ENCODE measurements around the gene TNFSF8.
A peak's percentile ranks its signal among the peaks of the same experiment; 100 is the strongest.

TNFSF8 gene

GRCh38 chr9:114902786-114903524, 27.4 kb downstream of the TNFSF8 start:
- peak in 1 of 2 donors; percentile 43 for DNase-seq (ENCODE audit: low read depth in 2 of 2)
- TF ChIP-seq, protein P1, sequence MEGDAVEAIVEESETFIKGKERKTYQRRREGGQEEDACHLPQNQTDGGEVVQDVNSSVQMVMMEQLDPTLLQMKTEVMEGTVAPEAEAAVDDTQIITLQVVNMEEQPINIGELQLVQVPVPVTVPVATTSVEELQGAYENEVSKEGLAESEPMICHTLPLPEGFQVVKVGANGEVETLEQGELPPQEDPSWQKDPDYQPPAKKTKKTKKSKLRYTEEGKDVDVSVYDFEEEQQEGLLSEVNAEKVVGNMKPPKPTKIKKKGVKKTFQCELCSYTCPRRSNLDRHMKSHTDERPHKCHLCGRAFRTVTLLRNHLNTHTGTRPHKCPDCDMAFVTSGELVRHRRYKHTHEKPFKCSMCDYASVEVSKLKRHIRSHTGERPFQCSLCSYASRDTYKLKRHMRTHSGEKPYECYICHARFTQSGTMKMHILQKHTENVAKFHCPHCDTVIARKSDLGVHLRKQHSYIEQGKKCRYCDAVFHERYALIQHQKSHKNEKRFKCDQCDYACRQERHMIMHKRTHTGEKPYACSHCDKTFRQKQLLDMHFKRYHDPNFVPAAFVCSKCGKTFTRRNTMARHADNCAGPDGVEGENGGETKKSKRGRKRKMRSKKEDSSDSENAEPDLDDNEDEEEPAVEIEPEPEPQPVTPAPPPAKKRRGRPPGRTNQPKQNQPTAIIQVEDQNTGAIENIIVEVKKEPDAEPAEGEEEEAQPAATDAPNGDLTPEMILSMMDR (IDR thresholded peaks at IDR 0.05; ENCODE audit: low read depth, low read length): no peak
- no peak overlapping the region for H3K4me3 ChIP-seq (replicated peaks in 1 of 2; ENCODE audit: low read depth in 2 of 2, low read length in 2 of 2)

DNA sequence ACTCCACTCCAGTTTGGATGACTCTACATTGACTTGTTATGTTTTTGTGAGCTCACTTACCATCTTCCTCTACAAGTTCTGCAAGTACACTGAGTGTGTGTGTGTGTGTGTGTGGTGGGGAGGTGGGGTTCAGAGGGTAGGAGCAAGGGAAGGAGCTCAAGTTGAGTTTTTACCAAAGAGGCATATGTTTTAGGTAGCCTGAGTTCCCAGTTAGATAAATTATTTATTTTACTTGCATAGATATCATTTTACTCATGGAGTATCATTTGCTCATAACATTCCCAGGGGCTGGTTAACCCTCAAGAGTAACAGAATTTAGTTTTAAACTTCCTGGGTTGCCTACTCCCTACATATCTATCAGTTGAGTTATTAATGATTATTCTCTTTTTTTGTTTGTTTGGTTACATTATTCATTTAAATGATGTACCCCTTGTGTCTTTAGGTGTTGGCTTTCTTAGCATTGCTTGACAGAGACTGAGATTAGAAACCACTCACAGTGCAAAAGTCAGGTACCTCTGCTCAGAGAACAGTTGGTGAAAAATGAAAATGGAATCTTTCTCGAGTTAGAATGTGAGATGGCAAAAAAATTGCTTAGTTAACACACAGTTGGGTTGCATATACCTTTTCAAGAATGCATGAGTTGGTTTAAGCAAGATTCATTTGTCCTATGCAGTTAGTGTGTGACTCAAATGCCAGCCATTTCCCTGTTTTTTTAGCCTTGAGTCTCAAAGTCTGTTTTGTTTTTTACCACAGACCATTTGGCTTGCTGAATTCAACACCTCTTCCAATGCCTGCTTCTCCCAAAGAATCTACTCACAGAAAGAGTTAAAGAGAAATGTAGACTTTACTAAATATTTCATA, 29.2 kb downstream of the TNFSF8 start:
- no peak overlapping the region for H3K4me3 ChIP-seq (replicated peaks in 1 of 2; ENCODE audit: low read depth in 2 of 2, low read length in 2 of 2)
- TF ChIP-seq, protein P1 (IDR thresholded peaks at IDR 0.05; ENCODE audit: low read depth, low read length): no peak
- DNase-seq (ENCODE audit: low read depth in 2 of 2): peak; percentile 17 to 84

DNA sequence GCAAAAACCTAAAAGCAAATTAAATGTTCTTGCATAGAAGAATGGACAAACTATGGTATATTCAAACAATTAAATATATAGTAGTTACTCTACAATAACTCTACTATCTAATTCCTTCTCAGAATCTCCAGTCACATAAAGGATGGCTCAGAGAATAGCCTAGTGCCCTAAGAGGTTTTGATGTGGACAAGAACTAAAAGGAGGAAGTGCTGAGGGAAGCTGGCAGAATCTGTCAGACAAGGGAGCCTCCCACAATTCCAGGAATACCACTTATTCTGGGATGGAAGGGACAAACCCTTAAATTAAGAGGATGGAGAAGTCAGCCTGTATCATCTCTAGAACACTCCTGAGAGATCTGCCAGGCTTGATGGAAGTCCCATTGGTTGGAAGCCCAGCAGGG, 30.4 kb downstream of the TNFSF8 start:
- no peak overlapping the region for H3K4me3 ChIP-seq (replicated peaks in 1 of 2; ENCODE audit: low read depth in 2 of 2, low read length in 2 of 2)
- no peak for DNase-seq (ENCODE audit: low read depth in 2 of 2)
- TF ChIP-seq, protein P1 (IDR thresholded peaks at IDR 0.05; ENCODE audit: low read depth, low read length): no peak

DNA sequence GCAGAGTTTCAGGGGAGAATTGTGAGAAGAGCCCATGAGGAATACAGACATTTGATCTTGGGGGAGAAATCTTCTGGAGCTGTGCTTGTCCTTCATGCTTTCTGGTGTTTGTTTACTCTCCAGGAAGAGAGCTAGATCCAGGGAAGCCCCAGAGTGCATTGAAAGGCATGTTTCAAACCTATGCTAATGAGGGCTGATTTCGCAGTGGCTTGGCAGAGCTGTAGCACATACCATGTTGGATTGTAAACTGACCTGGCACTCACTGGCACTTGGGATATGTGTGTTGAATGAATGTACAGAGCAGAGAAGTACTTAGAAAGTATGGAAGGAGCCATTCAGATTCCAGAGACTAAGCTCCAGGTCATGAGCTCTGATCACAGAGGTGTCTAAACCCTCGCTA, 30.9 kb downstream of the TNFSF8 start:
- H3K4me3 ChIP-seq (replicated peaks in 1 of 2; ENCODE audit: low read depth in 2 of 2, low read length in 2 of 2): no peak overlapping the region
- TF ChIP-seq, protein P1 (IDR thresholded peaks at IDR 0.05; ENCODE audit: low read depth, low read length): no peak
- no peak for DNase-seq (ENCODE audit: low read depth in 2 of 2)

- no peak overlapping the region for H3K4me3 ChIP-seq (replicated peaks in 1 of 2; ENCODE audit: low read depth in 2 of 2, low read length in 2 of 2)
- DNase-seq (ENCODE audit: low read depth in 2 of 2): no peak
- TF ChIP-seq, protein P1 (IDR thresholded peaks at IDR 0.05; ENCODE audit: low read depth, low read length): no peak
Observed at GRCh38 chr9:114898741-114899140, 31.6 kb downstream of the TNFSF8 start.

- TF ChIP-seq, protein P1 (IDR thresholded peaks at IDR 0.05; ENCODE audit: low read depth, low read length): no peak
- no peak overlapping the region for H3K4me3 ChIP-seq (replicated peaks in 1 of 2; ENCODE audit: low read depth in 2 of 2, low read length in 2 of 2)
- DNase-seq (ENCODE audit: low read depth in 2 of 2): no peak
Observed at GRCh38 chr9:114897196-114897595, 33.2 kb downstream of the TNFSF8 start.

All from cardiac fibroblast (primary cell).